HG02970 (cell line): ENCODE measurements around the gene TOR4A.
"Not testable (repeated sequence)": the region's sequence is repeated elsewhere in the genome, so short reads cannot be mapped to it uniquely, and the experiment has no call there.

Source experiments
- ATAC-seq: cut with Tn5 transposase; IDR thresholded peaks from one replicate; pipeline ENCODE4 v1.9.1; 2021; ENCODE audit warnings: mild to moderate bottlenecking, moderate library complexity, moderate number of reproducible peaks; ENCODE audit not compliant: unreplicated experiment, low FRiP score

TOR4A gene

GRCh38 chr9:137237759-137238726 is 39.5 kb upstream of the TOR4A start:
- no peak for ATAC-seq

DNA sequence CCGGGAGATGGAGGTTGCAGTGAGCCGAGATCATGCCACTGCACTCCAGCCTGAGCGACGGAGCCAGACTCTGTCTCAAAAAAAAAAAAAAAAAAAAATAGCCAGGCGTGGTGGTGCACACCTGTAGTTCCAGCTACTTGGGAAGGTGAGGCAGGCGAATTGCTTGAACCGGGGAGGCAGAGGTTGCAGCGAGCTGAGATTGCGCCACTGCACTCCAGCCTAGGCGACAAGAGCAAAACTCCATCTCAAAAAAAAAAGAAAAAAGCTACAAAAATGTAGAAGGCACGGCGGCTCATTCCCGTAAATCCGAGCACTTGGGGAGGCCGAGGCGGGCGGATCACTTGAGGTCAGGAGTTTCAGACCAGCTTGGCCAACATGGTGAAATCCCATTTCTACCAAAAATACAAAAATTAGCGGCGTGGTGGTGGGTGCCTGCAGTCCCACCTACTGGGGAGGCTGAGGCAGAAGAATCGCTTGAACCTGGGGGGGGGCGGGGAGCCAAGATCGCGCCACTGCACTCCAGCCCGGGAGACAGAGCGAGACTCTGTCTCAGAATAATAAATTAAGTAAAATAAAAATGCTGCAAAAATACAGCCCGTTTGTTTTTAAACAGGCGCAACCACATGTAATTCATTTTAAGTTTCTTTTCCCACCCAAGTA is 37.9 kb upstream of the TOR4A start:
- ATAC-seq, result not testable (repeated sequence)

GRCh38 chr9:137240318-137240840 is 37.1 kb upstream of the TOR4A start:
- ATAC-seq, result peak; percentile 17

DNA sequence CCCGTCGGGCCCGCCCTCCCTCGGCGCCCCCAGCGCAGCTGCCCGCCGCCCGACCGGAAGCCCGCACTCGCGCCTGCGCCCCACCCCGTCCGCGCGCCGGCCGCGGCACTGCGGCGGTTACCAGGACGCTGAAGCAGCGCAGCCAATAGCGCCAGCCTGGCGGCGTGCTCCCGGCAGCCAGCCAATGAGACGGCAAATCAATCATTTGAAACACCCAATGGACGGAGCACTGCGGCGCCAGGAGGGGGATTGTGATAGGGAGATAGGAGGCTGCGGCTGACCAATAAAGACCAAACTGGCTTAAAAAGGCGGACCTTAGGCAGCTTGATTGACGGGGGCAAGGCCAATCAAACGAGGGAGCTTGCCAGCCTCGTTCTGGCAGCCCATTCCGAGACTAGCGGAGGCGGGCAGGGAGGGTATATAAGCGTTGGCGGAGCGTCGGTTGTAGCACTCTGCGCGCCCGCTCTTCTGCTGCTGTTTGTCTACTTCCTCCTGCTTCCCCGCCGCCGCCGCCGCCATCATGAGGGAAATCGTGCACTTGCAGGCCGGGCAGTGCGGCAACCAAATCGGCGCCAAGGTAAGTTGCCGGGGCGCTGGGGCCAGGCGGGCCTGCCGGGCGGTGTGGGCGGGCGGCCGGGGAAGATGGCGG is 36.6 kb upstream of the TOR4A start, which contains the start of gene TUBB4B:
TSS of gene TUBB4B (plus strand) at position 447 of the 649 bp plus-strand sequence. CDS start at position 521, 74 bp downstream.
- peak; percentile 69 for ATAC-seq

GRCh38 chr9:137241490-137242268 is 35.8 kb upstream of the TOR4A start:
- ATAC-seq, result peak; percentile 7

- no peak for ATAC-seq
Measured at GRCh38 chr9:137242269-137243203, 35.0 kb upstream of the TOR4A start.

GRCh38 chr9:137243266-137243625 is 34.3 kb upstream of the TOR4A start:
- ATAC-seq, result not testable (repeated sequence)

DNA sequence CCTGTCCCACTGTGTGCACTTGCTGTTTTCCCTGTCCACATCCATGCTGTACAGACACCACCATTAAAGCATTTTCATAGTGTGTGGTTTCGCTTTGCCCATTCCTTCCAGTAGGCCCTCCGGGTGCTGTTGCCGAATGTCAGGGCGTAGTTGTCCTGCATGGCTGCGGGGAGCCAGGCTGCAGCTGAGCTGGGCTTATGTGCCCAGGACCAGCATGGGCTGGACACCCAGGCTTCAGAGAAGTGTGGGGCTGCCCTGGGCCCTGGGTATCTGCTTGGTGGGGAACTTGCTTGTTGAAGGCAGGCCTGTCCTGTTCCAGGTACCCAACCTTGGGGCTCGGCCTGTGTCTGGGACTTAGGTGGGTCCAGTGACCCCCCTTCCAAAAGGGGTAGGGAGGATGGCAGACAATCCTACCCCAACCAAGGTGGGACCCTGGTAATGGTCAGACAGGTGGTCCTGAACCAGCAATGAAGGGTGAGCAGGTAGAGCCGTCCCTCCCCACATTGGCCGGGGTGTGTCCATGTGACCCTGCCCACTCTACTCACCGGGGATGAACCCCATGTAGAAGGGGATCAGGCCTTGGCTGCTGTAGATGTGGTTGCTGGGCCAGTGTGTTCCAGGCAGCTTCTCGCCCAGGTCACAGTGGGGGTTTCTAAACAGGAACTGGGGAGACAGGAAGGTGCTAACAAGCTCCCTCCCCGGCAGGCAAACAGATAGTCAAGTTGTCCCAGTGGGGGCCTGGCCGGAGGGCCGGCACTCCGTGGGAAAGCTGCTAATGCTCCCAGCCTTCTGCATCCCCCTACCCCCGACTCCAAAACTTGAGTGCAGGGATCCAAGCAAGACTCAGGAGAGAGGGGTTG is 33.7 kb upstream of the TOR4A start:
- ATAC-seq, result no peak

DNA sequence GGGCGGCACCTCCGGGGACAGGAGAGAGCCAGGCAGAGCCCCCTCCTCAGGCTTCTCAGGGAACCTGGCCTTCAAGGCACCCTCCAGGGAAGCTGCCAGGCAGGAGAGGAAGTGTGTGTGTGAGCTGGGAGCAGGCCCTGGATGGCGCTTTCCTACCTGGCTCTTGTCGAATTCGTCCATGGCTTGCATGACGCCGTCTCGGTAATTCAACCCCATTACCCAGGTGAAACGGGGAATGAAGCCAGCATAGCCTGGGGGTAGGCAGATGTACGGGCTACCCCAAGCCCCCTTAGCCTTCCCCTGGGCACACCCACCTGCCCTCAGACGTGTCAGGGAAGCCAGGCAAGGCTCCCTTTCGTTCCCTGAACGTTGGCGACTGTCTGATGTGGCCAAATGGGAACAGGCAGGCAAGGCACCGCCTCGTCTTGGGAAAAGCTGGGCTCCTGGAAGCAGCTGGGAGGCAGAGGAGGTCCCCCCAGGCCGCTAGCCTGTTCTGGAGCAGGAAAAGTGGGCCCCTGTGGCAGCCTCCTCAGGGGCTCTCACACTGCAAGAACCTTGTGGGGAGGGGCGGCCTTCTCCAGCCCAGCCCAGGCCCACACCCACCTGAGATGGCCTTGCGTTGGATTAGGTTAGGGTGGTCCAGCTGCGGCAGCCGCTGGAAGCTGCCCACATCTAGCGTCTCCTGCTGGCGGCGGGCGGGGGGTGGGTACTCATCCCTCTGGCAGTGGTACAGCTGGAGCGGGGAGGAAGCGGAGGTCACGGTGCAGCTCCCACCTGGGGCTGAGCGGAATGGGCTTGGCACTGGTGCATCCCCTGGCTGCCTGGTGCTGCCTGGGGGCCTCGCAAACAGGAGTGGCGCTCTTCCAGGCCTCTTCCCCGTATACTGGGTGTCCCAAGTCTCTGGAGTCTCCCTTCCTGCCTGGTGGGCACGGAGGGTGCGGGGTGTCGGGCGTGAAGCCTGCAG is 32.8 kb upstream of the TOR4A start:
- ATAC-seq, result no peak

DNA sequence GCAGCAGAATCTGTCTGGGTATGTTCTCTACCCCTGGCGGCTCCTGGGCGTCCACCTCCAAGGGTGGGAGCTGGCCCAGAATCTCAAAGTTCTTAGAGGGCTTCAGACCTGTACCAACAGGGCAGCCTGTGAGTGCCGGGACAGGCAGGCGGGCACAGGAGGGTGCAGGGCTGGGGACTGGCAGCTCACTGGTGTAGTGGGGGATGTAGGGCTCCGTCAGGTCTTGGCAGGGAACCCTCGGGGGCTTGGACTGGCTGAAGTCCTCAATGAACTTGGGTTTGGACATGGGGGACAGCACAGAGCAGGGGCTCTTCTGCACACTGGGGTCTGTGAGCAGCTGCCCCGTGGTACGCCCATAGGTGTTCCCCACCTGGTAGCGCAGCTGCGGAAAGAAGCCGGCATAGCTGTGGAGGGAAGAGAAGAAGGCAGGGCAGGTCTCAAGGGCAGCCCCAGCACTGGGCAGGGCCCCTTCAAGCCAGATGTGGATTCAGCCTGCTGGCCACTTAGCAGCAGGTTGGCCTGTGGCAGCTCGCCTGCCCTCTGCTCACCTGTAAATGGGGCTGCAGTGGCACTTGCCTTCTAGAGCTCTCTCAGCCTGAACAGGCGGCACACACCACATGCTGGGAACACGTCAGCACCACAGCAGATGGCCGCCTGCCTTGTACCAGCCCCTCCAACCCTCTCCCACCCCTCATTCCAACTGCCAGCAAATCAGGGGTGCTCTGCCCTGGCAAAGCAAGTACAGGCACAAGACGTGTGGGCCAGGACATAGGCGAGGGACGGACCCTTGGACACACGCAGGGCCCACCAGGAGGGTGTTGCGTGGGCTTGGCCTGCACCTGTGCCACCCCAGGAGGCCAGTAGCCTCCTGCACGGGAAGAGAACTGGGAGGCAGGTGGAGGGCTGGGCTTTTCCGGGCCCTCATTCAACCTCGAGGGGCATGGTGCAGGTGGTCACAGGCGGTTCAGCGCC is 31.8 kb upstream of the TOR4A start:
- no peak for ATAC-seq

GRCh38 chr9:137247135-137247915 is 30.2 kb upstream of the TOR4A start:
- no peak for ATAC-seq

DNA sequence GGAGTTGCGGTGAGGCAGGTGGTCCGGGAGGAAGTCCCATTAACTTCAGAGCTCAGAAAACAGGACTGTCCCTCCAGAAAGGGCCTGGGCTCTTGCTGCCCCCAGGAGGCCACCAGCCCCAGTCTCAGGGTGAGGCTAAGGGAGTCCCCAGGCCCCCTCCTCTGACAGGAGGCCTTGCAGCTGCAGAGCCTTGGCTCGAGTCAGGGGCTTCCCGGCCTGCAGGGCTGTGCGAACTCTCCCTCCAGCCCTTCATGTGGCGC is 29.7 kb upstream of the TOR4A start:
- ATAC-seq, result no peak

GRCh38 chr9:137250329-137251193 is 27.0 kb upstream of the TOR4A start:
- ATAC-seq, result no peak

GRCh38 chr9:137251194-137251461 is 26.4 kb upstream of the TOR4A start, which contains the start of gene STPG3:
STPG3 (plus strand) TSS chr9:137251286; CDS start chr9:137251287, 1 bp downstream.
- ATAC-seq, result no peak
